Activated CD8-positive, alpha-beta memory T cell treated with anti-CD3 and anti-CD28 coated beads, Interleukin-2, amount 50 U/mL, for 1 hour (primary cell): ENCODE data around the gene OGT.
"Not testable (repeated sequence)": the region's sequence is repeated elsewhere in the genome, so short reads cannot be mapped to it uniquely, and the experiment has no call there.

Source experiments
- DNase-seq: peaks from one replicate; pipeline ENCODE4 v3.0.0-alpha.2; 2020; ENCODE audit errors: extremely low read depth

Gene OGT

GRCh38 chrX:71586929-71587328 lies 54.0 kb downstream of the OGT start:
- no peak for DNase-seq

GRCh38 chrX:71593210-71593609 lies 60.3 kb downstream of the OGT start:
- DNase-seq, result not testable (repeated sequence)

- DNase-seq, result no peak
Observed at GRCh38 chrX:71599965-71600364, 67.1 kb downstream of the OGT start.

- DNase-seq, result no peak
Observed at GRCh38 chrX:71603618-71604017, 70.7 kb downstream of the OGT start.

GRCh38 chrX:71604141-71604540 lies 71.2 kb downstream of the OGT start:
- DNase-seq, result no peak

- DNase-seq, result no peak
Observed at GRCh38 chrX:71604796-71605568, 72.1 kb downstream of the OGT start.

- no peak for DNase-seq
Observed at GRCh38 chrX:71606536-71607216, 73.8 kb downstream of the OGT start.

- no peak for DNase-seq
Observed at GRCh38 chrX:71607488-71607887, 74.6 kb downstream of the OGT start.

- DNase-seq, result no peak
Observed at GRCh38 chrX:71609095-71609750, 76.3 kb downstream of the OGT start.

GRCh38 chrX:71611736-71612135 lies 78.8 kb downstream of the OGT start:
- not testable (repeated sequence) for DNase-seq

GRCh38 chrX:71612256-71612655 lies 79.4 kb downstream of the OGT start:
- no peak for DNase-seq

GRCh38 chrX:71615056-71615455 lies 82.2 kb downstream of the OGT start:
- DNase-seq, result no peak

GRCh38 chrX:71615954-71616353 lies 83.0 kb downstream of the OGT start:
- no peak for DNase-seq

- DNase-seq, result no peak
Observed at GRCh38 chrX:71616672-71617529, 84.0 kb downstream of the OGT start.

GRCh38 chrX:71617742-71618141 lies 84.8 kb downstream of the OGT start:
- DNase-seq, result no peak

GRCh38 chrX:71618303-71618721 lies 85.4 kb downstream of the OGT start, which contains the start of gene CXCR3:
TSS of gene CXCR3 (minus strand) at chrX:71618511. CDS start at chrX:71618449, 62 bp downstream.
- DNase-seq, result peak; percentile 60

- no peak for DNase-seq
Observed at GRCh38 chrX:71618787-71619186, 85.9 kb downstream of the OGT start.

- peak; percentile 59 for DNase-seq
Observed at GRCh38 chrX:71619193-71619592, 86.3 kb downstream of the OGT start.

- no peak for DNase-seq
Observed at GRCh38 chrX:71619986-71620385, 87.1 kb downstream of the OGT start.

- no peak for DNase-seq
Observed at GRCh38 chrX:71621603-71622002, 88.7 kb downstream of the OGT start.

GRCh38 chrX:71622032-71622575 lies 89.2 kb downstream of the OGT start:
- no peak for DNase-seq
